Osteocyte (in vitro differentiated cells): ENCODE data around the gene TXLNB. TPM values are rescaled to one million over a fixed set of nuclear protein-coding genes. Genes with fewer than 3 reads are reported as not detected.
"Not testable (repeated sequence)": the region's sequence is repeated elsewhere in the genome, so short reads cannot be mapped to it uniquely, and the experiment has no call there.

Experiments
- DNase-seq: peaks from one replicate; pipeline ENCODE4 v3.0.0; 2021; ENCODE audit warnings: mixed read lengths; ENCODE audit not compliant: unreplicated experiment; ENCODE audit errors: extremely low spot score
- H3K27ac Mint-ChIP-seq: one replicate; pipeline ENCODE4 v1.8.0; 2021; ENCODE audit warnings: mild to moderate bottlenecking, mixed read lengths; ENCODE audit not compliant: unreplicated experiment
- H3K27me3 Mint-ChIP-seq: one replicate; pipeline ENCODE4 v1.8.0; 2021; ENCODE audit warnings: mixed read lengths; ENCODE audit not compliant: unreplicated experiment
- H3K36me3 Mint-ChIP-seq: one replicate; pipeline ENCODE4 v1.8.0; 2021; ENCODE audit warnings: mixed read lengths; ENCODE audit not compliant: unreplicated experiment
- H3K4me1 Mint-ChIP-seq: one replicate; pipeline ENCODE4 v1.8.0; 2021; ENCODE audit warnings: mixed read lengths; ENCODE audit not compliant: unreplicated experiment
- H3K4me3 Mint-ChIP-seq: one replicate; pipeline ENCODE4 v1.8.0; 2021; ENCODE audit warnings: mild to moderate bottlenecking, moderate library complexity, mixed read lengths; ENCODE audit not compliant: unreplicated experiment
- H3K9me3 Mint-ChIP-seq: one replicate; pipeline ENCODE4 v1.8.0; 2021; ENCODE audit warnings: mixed read lengths; ENCODE audit not compliant: unreplicated experiment
- CTCF ChIP-seq: fragments of 200-600 bp; sonication (generic); IDR thresholded peaks from 2 replicates; pipeline ENCODE4 v1.5.0; 2021; ENCODE audit warnings: antibody characterized with exemption, mild to moderate bottlenecking, moderate library complexity
- total RNA-seq: library from RNA; stranded (reverse); gene quantifications from 2 replicates; pipeline ENCODE4 v1.2.1, GENCODE V29; 2021

TXLNB gene
- total RNA-seq, 1 donor from 2014 or later: not detected

GRCh38 chr6:139289233-139289632, 2.6 kb downstream of the TXLNB start:
- no peak overlapping the region for H3K27ac Mint-ChIP-seq
- H3K4me1 Mint-ChIP-seq: peaks cover 23% of the 10 kb centered on the region
- no peaks in the 10 kb centered on the region for H3K9me3 Mint-ChIP-seq
- no peak overlapping the region for H3K4me3 Mint-ChIP-seq
- H3K36me3 Mint-ChIP-seq: no peaks in the 10 kb centered on the region
- no peak for DNase-seq
- no peaks in the 10 kb centered on the region for H3K27me3 Mint-ChIP-seq
- no peak for TF ChIP-seq CTCF

- H3K27me3 Mint-ChIP-seq: no peaks in the 10 kb centered on the region
- H3K27ac Mint-ChIP-seq: no peak overlapping the region
- DNase-seq: no peak
- TF ChIP-seq CTCF: no peak
- no peak overlapping the region for H3K4me3 Mint-ChIP-seq
- H3K36me3 Mint-ChIP-seq: no peaks in the 10 kb centered on the region
- peaks cover 23% of the 10 kb centered on the region for H3K4me1 Mint-ChIP-seq
- no peaks in the 10 kb centered on the region for H3K9me3 Mint-ChIP-seq
Observed at GRCh38 chr6:139288496-139289040, 3.2 kb downstream of the TXLNB start.

DNA sequence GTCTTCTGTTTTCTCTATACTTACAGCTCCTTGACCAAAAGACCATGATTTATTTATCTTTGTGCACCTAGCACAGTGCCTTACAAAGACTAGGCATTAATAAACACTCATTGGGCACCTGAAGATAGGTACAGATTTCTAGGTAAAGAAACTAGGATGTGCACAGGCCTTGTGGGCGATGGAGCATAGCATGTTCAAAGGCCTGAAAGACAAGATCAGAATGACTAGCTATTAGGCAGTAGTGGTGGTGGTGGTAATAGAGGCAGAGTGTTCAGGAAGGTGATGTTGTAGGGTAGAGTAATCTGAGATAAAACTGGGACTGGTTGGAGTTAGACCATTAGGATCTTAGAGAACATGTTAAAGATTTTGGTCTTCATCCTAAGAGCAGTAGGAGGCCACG, 3.9 kb downstream of the TXLNB start:
- no peaks in the 10 kb centered on the region for H3K9me3 Mint-ChIP-seq
- no peak overlapping the region for H3K4me3 Mint-ChIP-seq
- no peak for DNase-seq
- no peaks in the 10 kb centered on the region for H3K36me3 Mint-ChIP-seq
- H3K4me1 Mint-ChIP-seq: peaks cover 23% of the 10 kb centered on the region
- H3K27me3 Mint-ChIP-seq: no peaks in the 10 kb centered on the region
- no peak overlapping the region for H3K27ac Mint-ChIP-seq
- no peak for TF ChIP-seq CTCF

DNA sequence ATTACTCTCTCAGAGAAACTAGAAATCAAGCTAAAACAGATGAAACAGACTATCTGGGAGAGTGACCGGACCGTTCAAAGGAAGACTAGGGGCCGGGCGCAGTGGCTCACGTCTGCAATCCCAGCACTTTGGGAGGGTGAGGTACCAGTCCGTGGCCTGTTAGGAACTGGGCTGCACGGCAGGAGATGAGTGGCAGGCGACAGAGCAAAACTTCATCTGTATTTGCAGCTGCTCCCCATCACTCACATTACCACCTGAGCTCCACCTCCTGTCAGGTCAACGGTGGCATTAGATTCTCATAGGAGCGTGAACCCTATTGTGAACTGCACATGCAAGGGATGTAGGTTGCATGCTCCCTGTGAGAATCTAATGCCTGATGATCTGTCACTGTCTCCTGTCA, 5.4 kb downstream of the TXLNB start:
- H3K36me3 Mint-ChIP-seq, H3K9me3 Mint-ChIP-seq, H3K4me1 Mint-ChIP-seq, H3K4me3 Mint-ChIP-seq, H3K27ac Mint-ChIP-seq, H3K27me3 Mint-ChIP-seq, DNase-seq: not testable (repeated sequence)

GRCh38 chr6:139285590-139285989, 6.2 kb downstream of the TXLNB start:
- H3K36me3 Mint-ChIP-seq: no peaks in the 10 kb centered on the region
- H3K4me3 Mint-ChIP-seq: no peak overlapping the region
- peaks cover 1% of the 10 kb centered on the region for H3K4me1 Mint-ChIP-seq
- TF ChIP-seq CTCF: no peak
- no peaks in the 10 kb centered on the region for H3K27me3 Mint-ChIP-seq
- no peak overlapping the region for H3K27ac Mint-ChIP-seq
- no peaks in the 10 kb centered on the region for H3K9me3 Mint-ChIP-seq
- no peak for DNase-seq

GRCh38 chr6:139284789-139285188, 7.0 kb downstream of the TXLNB start:
- Mint-ChIP-seq H3K27me3 (no peaks in the 10 kb centered on the region), H3K9me3 (no peaks in the 10 kb centered on the region), H3K36me3 (no peaks in the 10 kb centered on the region), H3K27ac (no peak overlapping the region), H3K4me3 (no peak overlapping the region), H3K4me1 (no peaks in the 10 kb centered on the region)
- no peak for DNase-seq
- no peak for TF ChIP-seq CTCF
